ENCODE data around the gene SLC9A3. TPM values are rescaled to one million over a fixed set of nuclear protein-coding genes. Genes with fewer than 3 reads are reported as not detected.

The SLC9A3 gene
- total RNA-seq, 1 experiment from 2014 or later = 1.9 TPM

GRCh38 chr5:458547-459353 is 65.5 kb downstream of the SLC9A3 start:
- DNase-seq (ENCODE audit: low spot score) = no peak
- ChIA-PET POLR2A (ENCODE audit: low non-redundant PET) (no interaction called here), CTCF (no interaction called here)
- Histone ChIP-seq H3K4me3 (ENCODE audit: low read depth, low read length, poor library complexity, severe bottlenecking) (no peak overlapping the region), H3K9me3 (ENCODE audit: low read depth, low read length, poor library complexity, severe bottlenecking) (no peaks in the 10 kb centered on the region), H3K4me1 (ENCODE audit: insufficient read depth, low read length, poor library complexity, severe bottlenecking) (no peaks in the 10 kb centered on the region), H3K36me3 (ENCODE audit: insufficient read depth, low read length, poor library complexity, severe bottlenecking) (peaks cover 35% of the 10 kb centered on the region), H3K27me3 (replicated peaks; ENCODE audit: insufficient read depth, low read depth, low read length, poor library complexity) (no peaks in the 10 kb centered on the region), H3K27ac (ENCODE audit: low read depth, low read length, poor library complexity, severe bottlenecking) (no peak overlapping the region)
- BruUV-seq (replicated peaks) = no TSS peak
- intact Hi-C loops (cut with micrococcal nuclease; ENCODE audit: unreplicated experiment) = no loop called here
- no peak for TF ChIP-seq CTCF (conservative IDR thresholded peaks at IDR 0.05; ENCODE audit: low read depth, low read length)
- TF ChIP-seq EZH2 (IDR thresholded peaks at IDR 0.05; ENCODE audit: borderline replicate concordance, low read depth, low read length, poor library complexity, severe bottlenecking) = no peak

- intact Hi-C loops (cut with micrococcal nuclease; ENCODE audit: unreplicated experiment) = no loop called here
- Histone ChIP-seq H3K4me3 (ENCODE audit: low read depth, low read length, poor library complexity, severe bottlenecking) (no peak overlapping the region), H3K27ac (ENCODE audit: low read depth, low read length, poor library complexity, severe bottlenecking) (no peak overlapping the region), H3K36me3 (ENCODE audit: insufficient read depth, low read length, poor library complexity, severe bottlenecking) (peaks cover 43% of the 10 kb centered on the region), H3K27me3 (replicated peaks; ENCODE audit: insufficient read depth, low read depth, low read length, poor library complexity) (no peaks in the 10 kb centered on the region), H3K9me3 (ENCODE audit: low read depth, low read length, poor library complexity, severe bottlenecking) (peaks cover under 1% of the 10 kb centered on the region), H3K4me1 (ENCODE audit: insufficient read depth, low read length, poor library complexity, severe bottlenecking) (no peaks in the 10 kb centered on the region)
- no peak for DNase-seq (ENCODE audit: low spot score)
- no peak for TF ChIP-seq EZH2 (IDR thresholded peaks at IDR 0.05; ENCODE audit: borderline replicate concordance, low read depth, low read length, poor library complexity, severe bottlenecking)
- no peak for TF ChIP-seq CTCF (conservative IDR thresholded peaks at IDR 0.05; ENCODE audit: low read depth, low read length)
- CTCF ChIA-PET = no interaction called here
- no TSS peak for BruUV-seq (replicated peaks)
- POLR2A ChIA-PET (ENCODE audit: low non-redundant PET) = no interaction called here
These were observed 66.9 kb downstream of the SLC9A3 start for GRCh38 chr5:457195-457961.

GRCh38 chr5:456351-457194 is 67.7 kb downstream of the SLC9A3 start:
- Histone ChIP-seq H3K36me3 (ENCODE audit: insufficient read depth, low read length, poor library complexity, severe bottlenecking) (peaks cover 47% of the 10 kb centered on the region), H3K9me3 (ENCODE audit: low read depth, low read length, poor library complexity, severe bottlenecking) (peaks cover 8% of the 10 kb centered on the region), H3K27ac (ENCODE audit: low read depth, low read length, poor library complexity, severe bottlenecking) (no peak overlapping the region), H3K27me3 (replicated peaks; ENCODE audit: insufficient read depth, low read depth, low read length, poor library complexity) (no peaks in the 10 kb centered on the region), H3K4me3 (ENCODE audit: low read depth, low read length, poor library complexity, severe bottlenecking) (no peak overlapping the region), H3K4me1 (ENCODE audit: insufficient read depth, low read length, poor library complexity, severe bottlenecking) (no peaks in the 10 kb centered on the region)
- intact Hi-C loops (cut with micrococcal nuclease; ENCODE audit: unreplicated experiment) = no loop called here
- DNase-seq (ENCODE audit: low spot score) = no peak
- ChIA-PET POLR2A (ENCODE audit: low non-redundant PET) (no interaction called here), CTCF (no interaction called here)
- no TSS peak for BruUV-seq (replicated peaks)
- TF ChIP-seq CTCF (conservative IDR thresholded peaks at IDR 0.05; ENCODE audit: low read depth, low read length) (no peak), EZH2 (IDR thresholded peaks at IDR 0.05; ENCODE audit: borderline replicate concordance, low read depth, low read length, poor library complexity, severe bottlenecking) (no peak)

All from A673 (cell line).